H1 (cell line): ENCODE data around the gene LRRC49. TPM values are rescaled to one million over a fixed set of nuclear protein-coding genes. Genes with fewer than 3 reads are reported as not detected.

Source experiments
- CTCF ChIA-PET: fragments of 300-600 bp; sonication (Branson Sonifier 250); formaldehyde crosslinking; loops from one replicate; lab custom pipeline; 2021; ENCODE audit not compliant: partially characterized antibody; lab: Charles Lee
- POLR2A ChIA-PET: fragments of 300-600 bp; sonication (Branson Sonifier 250); formaldehyde crosslinking; loops from one replicate; lab custom pipeline; 2021; ENCODE audit warnings: inconsistent platforms; ENCODE audit not compliant: partially characterized antibody; lab: Charles Lee
- DNase-seq, 2 experiments: peaks; one replicate each; pipeline versions ENCODE4 v3.0.0 to v3.0.0-alpha.2; 2010 to 2022; ENCODE audit warnings: low spot score in 2 of 2, low read depth in 1 of 2, mixed read lengths in 1 of 2
- FAIRE-seq: peaks from 2 replicates; lab custom pipeline; 2011; peaks lifted over from hg19 to GRCh38; lab: Jason Lieb, UNC
- H2AFZ ChIP-seq: 2 replicates; pipeline ENCODE4 v1.8.1; 2012; ENCODE audit warnings: low read length, inconsistent platforms
- H2AK5ac ChIP-seq: 2 replicates; pipeline ENCODE4 v1.6.1; 2013; ENCODE audit warnings: low read depth, low read length
- H2BK120ac ChIP-seq: replicated peaks from 2 replicates; pipeline ENCODE3; 2013; ENCODE audit warnings: low read depth, low read length, inconsistent platforms
- H2BK12ac ChIP-seq: 2 replicates; pipeline ENCODE4 v1.6.1; 2013; ENCODE audit warnings: low read depth, low read length
- H2BK15ac ChIP-seq: 2 replicates; pipeline ENCODE4 v1.6.1; 2013; ENCODE audit warnings: low read length
- H2BK20ac ChIP-seq: 2 replicates; pipeline ENCODE4 v1.6.1; 2013; ENCODE audit warnings: low read length
- H2BK5ac ChIP-seq: 2 replicates; pipeline ENCODE4 v1.6.1; 2013; ENCODE audit warnings: low read depth, low read length
- H3K14ac ChIP-seq: 2 replicates; pipeline ENCODE4 v1.6.1; 2013; ENCODE audit warnings: inconsistent platforms; ENCODE audit not compliant: insufficient read length
- H3K18ac ChIP-seq: 2 replicates; pipeline ENCODE4 v1.6.1; 2013; ENCODE audit warnings: low read length; ENCODE audit errors: extremely low read depth
- H3K23ac ChIP-seq: 2 replicates; pipeline ENCODE4 v1.6.1; 2013; ENCODE audit warnings: inconsistent platforms; ENCODE audit not compliant: insufficient read length
- H3K23me2 ChIP-seq: 2 replicates; pipeline ENCODE4 v1.6.1; 2013; ENCODE audit warnings: low read depth, low read length
- H3K27ac ChIP-seq: 2 replicates; pipeline ENCODE4 v1.6.1; 2011; ENCODE audit warnings: low read depth, low read length, inconsistent platforms
- H3K27me3 ChIP-seq, 4 experiments: replicated peaks in 1 of 4; 1 replicate in 1 of 4; 2 replicates in 3 of 4; pipeline versions ENCODE4 v1.6.1 to v1.8.1; 2011 to 2013; ENCODE audit warnings: low read length in 3 of 4, mild to moderate bottlenecking in 3 of 4, inconsistent platforms in 2 of 4, mixed read lengths in 2 of 4, moderate library complexity in 1 of 4; ENCODE audit not compliant: control insufficient read depth in 3 of 4, insufficient read depth in 3 of 4; ENCODE audit errors: extremely low read depth in 1 of 4
- H3K36me3 ChIP-seq, 4 experiments: 2 replicates each; pipeline versions ENCODE4 v1.6.1 to v1.8.1; 2011 to 2013; ENCODE audit warnings: mild to moderate bottlenecking in 4 of 4, low read length in 3 of 4, moderate library complexity in 2 of 4, control low read depth in 1 of 4, inconsistent platforms in 1 of 4; ENCODE audit not compliant: insufficient read depth in 4 of 4, control insufficient read depth in 2 of 4
- H3K4ac ChIP-seq: replicated peaks from 2 replicates; pipeline ENCODE3; 2013; ENCODE audit warnings: low read length, low read depth, mixed read lengths, inconsistent platforms; ENCODE audit not compliant: insufficient read length
- H3K4me1 ChIP-seq, 4 experiments: replicated peaks in 1 of 4; 1 replicate in 1 of 4; 2 replicates in 3 of 4; pipeline versions ENCODE4 v1.6.1 to v1.8.1; 2011 to 2013; ENCODE audit warnings: low read length in 3 of 4, inconsistent platforms in 2 of 4, mixed read lengths in 1 of 4; ENCODE audit not compliant: insufficient read depth in 4 of 4, control insufficient read depth in 3 of 4
- H3K4me2 ChIP-seq, 2 experiments: 2 replicates each; pipeline versions ENCODE4 v1.6.1 to v1.8.1; 2011 to 2013; ENCODE audit warnings: low read depth in 2 of 2, low read length in 2 of 2, control low read depth in 1 of 2, inconsistent platforms in 1 of 2, mild to moderate bottlenecking in 1 of 2; ENCODE audit not compliant: insufficient read depth in 1 of 2
- H3K4me3 ChIP-seq, 4 experiments: fragments of 200-600, 300-600 bp in 1 of 4; sonication (generic), shearing (Covaris generic), sonication (Bioruptor Twin) in 1 of 4; 2 replicates each; pipeline versions ENCODE4 v1.5.1 to v1.8.1; 2011 to 2016; ENCODE audit warnings: low read length in 4 of 4, low read depth in 3 of 4, control low read depth in 2 of 4, inconsistent platforms in 2 of 4, mild to moderate bottlenecking in 2 of 4, mixed read lengths in 1 of 4, moderate library complexity in 1 of 4; ENCODE audit not compliant: insufficient read depth in 2 of 4; ENCODE audit errors: extremely low read depth in 1 of 4
- H3K56ac ChIP-seq: replicated peaks from 2 replicates; pipeline ENCODE3; 2013; ENCODE audit warnings: low read depth, mild to moderate bottlenecking, mixed read lengths, low read length, inconsistent platforms; ENCODE audit not compliant: insufficient read length
- H3K79me1 ChIP-seq: 2 replicates; pipeline ENCODE4 v1.6.1; 2013; ENCODE audit warnings: low read depth, low read length, control low read depth
- H3K79me2 ChIP-seq, 2 experiments: 2 replicates each; pipeline versions ENCODE4 v1.6.1 to v1.8.1; 2012 to 2013; ENCODE audit warnings: low read length in 2 of 2, mild to moderate bottlenecking in 2 of 2, inconsistent platforms in 1 of 2; ENCODE audit not compliant: insufficient read depth in 2 of 2, control insufficient read depth in 1 of 2
- H3K9ac ChIP-seq, 4 experiments: replicated peaks in 1 of 4; 1 replicate in 1 of 4; 2 replicates in 3 of 4; pipeline versions ENCODE4 v1.6.1 to v1.8.1; 2011 to 2013; ENCODE audit warnings: low read depth in 3 of 4, low read length in 3 of 4, control low read depth in 2 of 4, mild to moderate bottlenecking in 2 of 4, moderate library complexity in 2 of 4, inconsistent platforms in 1 of 4; ENCODE audit errors: extremely low read depth in 1 of 4
- H3K9me3 ChIP-seq, 2 experiments: 2 replicates each; pipeline versions ENCODE4 v1.6.1 to v1.8.1; 2012 to 2013; ENCODE audit warnings: mild to moderate bottlenecking in 2 of 2, moderate library complexity in 2 of 2, control low read depth in 1 of 2, inconsistent platforms in 1 of 2, low read depth in 1 of 2, low read length in 1 of 2, mixed read lengths in 1 of 2; ENCODE audit not compliant: insufficient read depth in 2 of 2
- H4K20me1 ChIP-seq, 2 experiments: replicated peaks in 1 of 2; 2 replicates each; pipeline versions ENCODE3 to v1.8.1; 2011 to 2013; ENCODE audit warnings: inconsistent platforms in 2 of 2, low read length in 2 of 2, mild to moderate bottlenecking in 1 of 2; ENCODE audit not compliant: insufficient read depth in 2 of 2, control insufficient read depth in 1 of 2
- H4K5ac ChIP-seq: 2 replicates; pipeline ENCODE4 v1.6.1; 2013; ENCODE audit warnings: low read length, low read depth, mixed read lengths, inconsistent platforms; ENCODE audit not compliant: insufficient read length
- H4K8ac ChIP-seq: 2 replicates; pipeline ENCODE4 v1.8.0; 2013; ENCODE audit warnings: mild to moderate bottlenecking, moderate library complexity, low read length, inconsistent platforms; ENCODE audit not compliant: insufficient read depth; ENCODE audit errors: extremely low read depth
- H4K91ac ChIP-seq: replicated peaks from 2 replicates; pipeline ENCODE3; 2013; ENCODE audit warnings: low read length, mixed read lengths, inconsistent platforms; ENCODE audit not compliant: insufficient read length
- ASH2L ChIP-seq: fragments of 200-600, 300-600 bp; sonication (generic); IDR thresholded peaks from one replicate; pipeline ENCODE4 v1.7.1; 2017; ENCODE audit warnings: low read length
- BCL11A ChIP-seq, 2 experiments: IDR thresholded peaks; one replicate each; pipeline ENCODE4 v1.6.1; 2011; ENCODE audit warnings: low read depth in 2 of 2, low read length in 2 of 2, mild to moderate bottlenecking in 2 of 2
- BRCA1 ChIP-seq: IDR thresholded peaks from 2 replicates; pipeline ENCODE4 v1.6.1; 2012; ENCODE audit warnings: low read depth, low read length, improper control_type of control experiment
- CTBP2 ChIP-seq: IDR thresholded peaks from 2 replicates; pipeline ENCODE4 v1.7.0; 2011; ENCODE audit warnings: borderline replicate concordance, mild to moderate bottlenecking, moderate library complexity, mixed read lengths, low read length; ENCODE audit not compliant: insufficient read depth, insufficient read length
- JUN ChIP-seq: IDR thresholded peaks from 2 replicates; pipeline ENCODE4 v1.6.1; 2011; ENCODE audit warnings: low read depth, mild to moderate bottlenecking, improper control_type of control experiment, low read length
- RFX5 ChIP-seq: IDR thresholded peaks from 2 replicates; pipeline ENCODE4 v1.6.1; 2011; ENCODE audit warnings: low read depth, low read length, improper control_type of control experiment, borderline replicate concordance
- SIRT6 ChIP-seq: IDR thresholded peaks from one replicate; pipeline ENCODE4 v1.7.1; 2012; ENCODE audit warnings: low read length, inconsistent platforms
- SP4 ChIP-seq: IDR thresholded peaks from 2 replicates; pipeline ENCODE4 v1.6.1; 2012; ENCODE audit warnings: low read length, inconsistent platforms
- ZNF274 ChIP-seq: IDR thresholded peaks from 2 replicates; pipeline ENCODE4 v1.7.0; 2012; ENCODE audit warnings: low read length, borderline replicate concordance; ENCODE audit errors: extremely low read depth
- WGBS, 2 experiments: shearing (Covaris generic) in 1 of 2; methylation state at CpG; one replicate each; pipeline versions ENCODE4 v1.1.6 to v1.1.7; 2013 to 2015; ENCODE audit warnings: low lambda C conversion rate in 2 of 2, mixed read lengths in 2 of 2, inconsistent platforms in 1 of 2, low coverage in 1 of 2, missing lambda C conversion rate in 1 of 2; ENCODE audit not compliant: insufficient replicate concordance in 2 of 2, insufficient coverage in 1 of 2, insufficient read length in 1 of 2; ENCODE audit errors: extremely low coverage in 1 of 2, missing lambda C conversion rate in 1 of 2; 5-methylcytosine and 5-hydroxymethylcytosine counted together
- polyA plus RNA-seq, 7 experiments: library from polyadenylated mRNA; depleted of rRNA in 3 of 7; stranded (reverse) in 5 of 7; unstranded in 2 of 7; fragments of >200 nt in 5 of 7; fragments of 200-250 nt in 2 of 7; gene quantifications; 1 replicate in 5 of 7; 2 replicates in 1 of 7; 4 replicates in 1 of 7; pipeline versions ENCODE4 v1.2.1 to v1.2.3, GENCODE V29; 2011 to 2013; ENCODE audit warnings: missing spikeins in 2 of 7, mixed read lengths in 2 of 7
- total RNA-seq: library from RNA; stranded (reverse); fragmentation: NEBNext Ultra II Directional; extraction: Animal tissue kit (Norgen Biotek cat#: 25700); gene quantifications from 2 replicates; pipeline ENCODE4 v1.2.1, GENCODE V29; 2021

Gene LRRC49
- total and polyA plus RNA-seq, 2 of the 8 experiments (the other 6 are each of a cell fraction or from before 2014, with no cell fraction given): 5.0 to 10.4 TPM

- Histone ChIP-seq H2BK20ac (no peak overlapping the region), H3K23me2 (no peaks in the 10 kb centered on the region), H4K20me1 (no peaks in the 10 kb centered on the region), H2BK5ac (no peak overlapping the region), H2BK15ac (no peak overlapping the region), H3K27me3 (no peaks in the 10 kb centered on the region), H3K14ac (no peak overlapping the region), H3K9me3 (no peaks in the 10 kb centered on the region), H2BK12ac (no peak overlapping the region), H4K8ac (no peak overlapping the region), H3K9ac (no peak overlapping the region), H3K23ac (no peak overlapping the region), H3K79me2 (no peaks in the 10 kb centered on the region), H3K36me3 (no peaks in the 10 kb centered on the region), H3K56ac (no peak overlapping the region), H3K4me3 (no peak overlapping the region), H4K91ac (no peak overlapping the region), H3K4me2 (no peak overlapping the region), H2BK120ac (no peak overlapping the region), H4K5ac (no peak overlapping the region), H2AFZ (no peak overlapping the region), H3K4ac (no peak overlapping the region), H3K79me1 (no peaks in the 10 kb centered on the region), H3K27ac (no peak overlapping the region), H3K4me1 (no peaks in the 10 kb centered on the region), H2AK5ac (no peak overlapping the region), H3K18ac (no peak overlapping the region)
- ChIA-PET CTCF (interaction anchor here (0.5 to 2.9 kb wide), 8 partner anchors 11 to 709 kb away, joined by 3 to 10 read pairs (median 4); no protein-coding TSS in a partner anchor), POLR2A (interaction anchor here (1.4 to 3.0 kb wide), 2 partner anchors 9 to 10 kb away, joined by 3 to 10 read pairs; partner anchors contain the start of gene LARP6)
- TF ChIP-seq SP4 (no peak), SIRT6 (no peak), CTBP2 (no peak), BRCA1 (no peak), ASH2L (no peak), ZNF274 (no peak), JUN (no peak), BCL11A (IDR thresholded peaks at IDR 0.05; ENCODE audit: low read depth in 2 of 2, low read length in 2 of 2) (no peak), RFX5 (no peak)
- FAIRE-seq (no peak), DNase-seq (no peak)
- 61% methylated on average over 4 of the region's 4 CpGs; no CpG with 5 or more reads in 1 of the 2 experiments for WGBS, 2 experiments
Measured at GRCh38 chr15:70863450-70864218, 29.0 kb upstream of the LRRC49 start.
